ENCODE data around the gene CYP26B1.

DNA sequence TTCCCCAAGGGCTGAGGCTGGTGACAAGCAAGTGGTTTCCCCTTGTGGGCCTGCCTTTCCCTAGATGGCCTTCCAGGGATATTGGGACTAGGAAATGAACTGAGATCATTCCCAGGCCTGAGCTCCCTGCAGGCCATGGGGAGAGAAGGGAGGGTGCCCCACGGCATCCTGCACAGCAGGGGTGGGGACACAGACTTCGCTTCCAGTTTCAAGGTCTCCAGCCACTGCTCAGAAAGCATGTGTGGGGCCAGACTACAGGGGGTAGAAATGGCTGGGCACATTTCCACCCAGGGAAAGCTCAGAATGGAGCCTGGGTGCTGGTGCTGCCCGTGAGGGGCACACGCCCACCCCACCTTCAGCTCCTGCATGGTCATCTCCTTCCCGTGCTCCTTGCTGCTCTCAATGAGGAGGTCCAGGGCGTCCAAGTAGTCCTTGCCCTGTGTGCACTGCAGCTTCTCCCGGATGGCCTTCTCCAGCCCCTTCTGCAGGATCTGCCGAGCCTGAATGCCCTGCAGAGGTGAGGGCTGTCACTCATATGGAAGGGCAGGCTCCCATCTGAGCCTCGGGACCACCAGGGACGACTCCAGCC lies 13.2 kb downstream of the CYP26B1 start:
- TF ChIP-seq POLR2AphosphoS5 (IDR thresholded peaks at IDR 0.05; ENCODE audit: borderline replicate concordance, low read depth, low read length) (no peak), EZH2 (IDR thresholded peaks at IDR 0.05) (no peak), FOXP2 (optimal IDR thresholded peaks at IDR 0.05; ENCODE audit: control extremely low read depth, extremely low read length, insufficient read depth) (no peak)

All from SK-N-MC (cell line).